ENCODE measurements around the gene ANHX.
"Not testable (repeated sequence)": the region's sequence is repeated elsewhere in the genome, so short reads cannot be mapped to it uniquely, and the experiment has no call there.

The ANHX gene
- total RNA-seq = 0 to 0.10 (median 0) reads per million in 18 experiments

GRCh38 chr12:133235401-133236112 is at the start of gene ANHX:
TSS of gene ANHX (minus strand) at chr12:133235877. CDS start at chr12:133234356, 1,521 bp downstream.
- DNase-seq = no peak

GRCh38 chr12:133264668-133265067 is 29.0 kb upstream of the ANHX start:
- not testable (repeated sequence) for DNase-seq

GRCh38 chr12:133264173-133264572 is 28.5 kb upstream of the ANHX start:
- DNase-seq = no peak

- no peak for DNase-seq
These were observed 20.6 kb upstream of the ANHX start for GRCh38 chr12:133256321-133256720.

GRCh38 chr12:133255833-133256232 is 20.2 kb upstream of the ANHX start:
- DNase-seq = not testable (repeated sequence)

- no peak for DNase-seq
These were observed 16.1 kb upstream of the ANHX start for GRCh38 chr12:133251732-133252131.

GRCh38 chr12:133236556-133236955 is 879 bp upstream of the ANHX start:
- DNase-seq = no peak

- DNase-seq = no peak
These were observed 467 bp upstream of the ANHX start for GRCh38 chr12:133236144-133236543.

GRCh38 chr12:133234971-133235370 is 706 bp downstream of the ANHX start:
- DNase-seq = no peak

- DNase-seq = no peak
These were observed 1.6 kb downstream of the ANHX start for GRCh38 chr12:133233993-133234564.

GRCh38 chr12:133233006-133233405 is 2.7 kb downstream of the ANHX start:
- DNase-seq = no peak

- DNase-seq = no peak
These were observed 4.7 kb downstream of the ANHX start for GRCh38 chr12:133231001-133231400.

GRCh38 chr12:133227281-133227852 is 8.3 kb downstream of the ANHX start:
- no peak for DNase-seq

- DNase-seq = no peak
These were observed 9.0 kb downstream of the ANHX start for GRCh38 chr12:133226690-133227089.

- no peak for DNase-seq
These were observed 10.2 kb downstream of the ANHX start for GRCh38 chr12:133225527-133225926.

GRCh38 chr12:133222211-133222610 is 13.5 kb downstream of the ANHX start:
- no peak for DNase-seq

GRCh38 chr12:133221241-133221640 is 14.4 kb downstream of the ANHX start:
- no peak for DNase-seq

GRCh38 chr12:133220521-133220920 is 15.2 kb downstream of the ANHX start:
- no peak for DNase-seq

- no peak for DNase-seq
These were observed 18.5 kb downstream of the ANHX start for GRCh38 chr12:133217219-133217618.

- DNase-seq = no peak
These were observed 20.0 kb downstream of the ANHX start for GRCh38 chr12:133215724-133216123.

GRCh38 chr12:133206390-133206789 is 29.3 kb downstream of the ANHX start:
- no peak for DNase-seq

GRCh38 chr12:133204264-133204603 is 31.4 kb downstream of the ANHX start:
- DNase-seq = no peak

GRCh38 chr12:133203344-133204263 is 32.1 kb downstream of the ANHX start:
- peak in 1 of 2 donors; percentile 6 for DNase-seq
